ENCODE results near the gene SPRR2G. TPM values are rescaled to one million over a fixed set of nuclear protein-coding genes. Genes with fewer than 3 reads are reported as not detected.
"Not testable (repeated sequence)": the region's sequence is repeated elsewhere in the genome, so short reads cannot be mapped to it uniquely, and the experiment has no call there.

The SPRR2G gene
- polyA plus RNA-seq (2012; ENCODE audit: insufficient read depth, insufficient read length) = not detected

- H3K4me3 ChIP-seq (ENCODE audit: low read length) = no peak within 1 kb of the TSS
Observed at GRCh38 chr1:153150846-153151245, at the start of gene SPRR2G. Gene SPRR2G (minus strand): TSS chr1:153150890. CDS start chr1:153150110, 780 bp downstream.

GRCh38 chr1:153195216-153195615 is 44.5 kb upstream of the SPRR2G start:
- H3K4me3 ChIP-seq (ENCODE audit: low read length) = no peak overlapping the region
- no peak for DNase-seq (ENCODE audit: low read depth, low spot score)

More at GRCh38 chr1:153150846-153151245, at the start of gene SPRR2G:
- no peak for DNase-seq (ENCODE audit: low read depth, low spot score)

GRCh38 chr1:153194331-153195050 is 43.8 kb upstream of the SPRR2G start:
- DNase-seq (ENCODE audit: low read depth, low spot score) = no peak
- H3K4me3 ChIP-seq (ENCODE audit: low read length) = no peak overlapping the region

- no peak overlapping the region for H3K4me3 ChIP-seq (ENCODE audit: low read length)
- DNase-seq (ENCODE audit: low read depth, low spot score) = no peak
Observed at GRCh38 chr1:153192697-153193096, 42.0 kb upstream of the SPRR2G start.

GRCh38 chr1:153190373-153190772 is 39.7 kb upstream of the SPRR2G start:
- no peak for DNase-seq (ENCODE audit: low read depth, low spot score)
- no peak overlapping the region for H3K4me3 ChIP-seq (ENCODE audit: low read length)

GRCh38 chr1:153188301-153188700 is 37.6 kb upstream of the SPRR2G start:
- not testable (repeated sequence) for DNase-seq (ENCODE audit: low read depth, low spot score)

GRCh38 chr1:153180556-153180955 is 29.9 kb upstream of the SPRR2G start:
- no peak overlapping the region for H3K4me3 ChIP-seq (ENCODE audit: low read length)
- no peak for DNase-seq (ENCODE audit: low read depth, low spot score)

More at GRCh38 chr1:153188301-153188700, 37.6 kb upstream of the SPRR2G start:
- not testable (repeated sequence) for H3K4me3 ChIP-seq (ENCODE audit: low read length)

- DNase-seq (ENCODE audit: low read depth, low spot score) = no peak
- H3K4me3 ChIP-seq (ENCODE audit: low read length) = no peak overlapping the region
Observed at GRCh38 chr1:153178922-153179321, 28.2 kb upstream of the SPRR2G start.

GRCh38 chr1:153174624-153175023 is 23.9 kb upstream of the SPRR2G start:
- DNase-seq (ENCODE audit: low read depth, low spot score) = no peak
- no peak overlapping the region for H3K4me3 ChIP-seq (ENCODE audit: low read length)

GRCh38 chr1:153168686-153169085 is 18.0 kb upstream of the SPRR2G start:
- H3K4me3 ChIP-seq (ENCODE audit: low read length) = no peak overlapping the region
- no peak for DNase-seq (ENCODE audit: low read depth, low spot score)

GRCh38 chr1:153155541-153155940 is 4.9 kb upstream of the SPRR2G start:
- no peak for DNase-seq (ENCODE audit: low read depth, low spot score)
- H3K4me3 ChIP-seq (ENCODE audit: low read length) = no peak overlapping the region

GRCh38 chr1:153152481-153152880 is 1.8 kb upstream of the SPRR2G start:
- no peak overlapping the region for H3K4me3 ChIP-seq (ENCODE audit: low read length)
- DNase-seq (ENCODE audit: low read depth, low spot score) = no peak

GRCh38 chr1:153141377-153141776 is 9.3 kb downstream of the SPRR2G start:
- DNase-seq (ENCODE audit: low read depth, low spot score) = no peak
- no peak overlapping the region for H3K4me3 ChIP-seq (ENCODE audit: low read length)

- no peak overlapping the region for H3K4me3 ChIP-seq (ENCODE audit: low read length)
- no peak for DNase-seq (ENCODE audit: low read depth, low spot score)
Observed at GRCh38 chr1:153140484-153140883, 10.2 kb downstream of the SPRR2G start.

- no peak overlapping the region for H3K4me3 ChIP-seq (ENCODE audit: low read length)
- DNase-seq (ENCODE audit: low read depth, low spot score) = no peak
Observed at GRCh38 chr1:153133743-153134142, 16.9 kb downstream of the SPRR2G start.

GRCh38 chr1:153133267-153133666 is 17.4 kb downstream of the SPRR2G start:
- no peak overlapping the region for H3K4me3 ChIP-seq (ENCODE audit: low read length)
- DNase-seq (ENCODE audit: low read depth, low spot score) = no peak

- not testable (repeated sequence) for DNase-seq (ENCODE audit: low read depth, low spot score); H3K4me3 ChIP-seq (ENCODE audit: low read length)
Observed at GRCh38 chr1:153128688-153129087, 22.0 kb downstream of the SPRR2G start.

- no peak for DNase-seq (ENCODE audit: low read depth, low spot score)
- no peak overlapping the region for H3K4me3 ChIP-seq (ENCODE audit: low read length)
Observed at GRCh38 chr1:153127296-153127695, 23.4 kb downstream of the SPRR2G start.

GRCh38 chr1:153125536-153125935 is 25.2 kb downstream of the SPRR2G start:
- H3K4me3 ChIP-seq (ENCODE audit: low read length) = no peak overlapping the region
- DNase-seq (ENCODE audit: low read depth, low spot score) = no peak

- H3K4me3 ChIP-seq (ENCODE audit: low read length); DNase-seq (ENCODE audit: low read depth, low spot score): not testable (repeated sequence)
Observed at GRCh38 chr1:153123793-153124192, 26.9 kb downstream of the SPRR2G start.

- DNase-seq (ENCODE audit: low read depth, low spot score) = no peak
- H3K4me3 ChIP-seq (ENCODE audit: low read length) = no peak overlapping the region
Observed at GRCh38 chr1:153122831-153123421, 27.8 kb downstream of the SPRR2G start.
